ENCODE results near the gene NDUFAF7. TPM values are rescaled to one million over a fixed set of nuclear protein-coding genes. Genes with fewer than 3 reads are reported as not detected.
"Not testable (repeated sequence)": the region's sequence is repeated elsewhere in the genome, so short reads cannot be mapped to it uniquely, and the experiment has no call there.

The NDUFAF7 gene, protein sequence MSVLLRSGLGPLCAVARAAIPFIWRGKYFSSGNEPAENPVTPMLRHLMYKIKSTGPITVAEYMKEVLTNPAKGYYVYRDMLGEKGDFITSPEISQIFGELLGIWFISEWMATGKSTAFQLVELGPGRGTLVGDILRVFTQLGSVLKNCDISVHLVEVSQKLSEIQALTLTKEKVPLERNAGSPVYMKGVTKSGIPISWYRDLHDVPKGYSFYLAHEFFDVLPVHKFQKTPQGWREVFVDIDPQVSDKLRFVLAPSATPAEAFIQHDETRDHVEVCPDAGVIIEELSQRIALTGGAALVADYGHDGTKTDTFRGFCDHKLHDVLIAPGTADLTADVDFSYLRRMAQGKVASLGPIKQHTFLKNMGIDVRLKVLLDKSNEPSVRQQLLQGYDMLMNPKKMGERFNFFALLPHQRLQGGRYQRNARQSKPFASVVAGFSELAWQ
- 20.9 TPM for polyA plus RNA-seq (2012; ENCODE audit: missing spikeins)

DNA sequence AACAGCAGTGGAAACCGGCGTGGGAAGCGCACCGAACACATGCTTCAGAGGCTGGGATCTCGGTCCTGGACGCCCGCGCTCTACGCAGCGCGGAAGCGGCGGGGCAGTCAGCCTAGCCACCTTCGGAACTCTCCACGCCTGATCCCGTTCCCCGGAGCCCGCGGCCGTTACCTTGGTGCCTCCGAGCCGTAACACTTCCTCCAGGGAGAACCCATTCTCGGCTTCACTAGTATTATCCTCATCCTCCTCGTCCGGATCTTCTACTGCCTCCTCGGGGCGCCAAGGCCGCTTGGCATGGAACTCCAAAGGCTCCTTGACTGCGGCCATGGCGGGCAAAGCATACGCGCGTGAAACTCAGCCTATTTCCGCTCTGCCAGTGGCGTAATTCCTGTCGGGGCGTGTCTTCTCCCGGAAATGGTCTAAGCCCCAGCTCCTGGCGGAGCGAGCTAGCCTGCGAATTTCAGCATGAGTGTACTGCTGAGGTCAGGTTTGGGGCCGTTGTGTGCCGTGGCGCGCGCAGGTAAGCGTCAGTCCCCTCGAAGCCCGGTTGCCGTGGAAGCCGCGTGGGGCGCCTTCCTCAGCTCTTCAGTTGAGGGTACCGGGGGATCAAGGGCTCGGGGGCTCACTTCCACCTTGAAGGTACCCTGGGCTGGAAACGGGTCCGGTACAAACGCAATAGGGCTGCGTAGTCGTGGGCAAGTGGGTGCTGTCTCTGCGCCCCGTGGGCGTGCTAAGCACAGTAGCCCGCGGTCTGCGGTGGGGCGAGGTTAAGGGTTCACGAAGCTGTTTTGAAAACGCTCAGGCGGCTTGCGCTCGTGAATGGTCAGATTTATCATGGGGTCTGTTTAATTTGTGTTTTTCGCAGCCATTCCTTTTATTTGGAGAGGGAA, at the start of gene NDUFAF7, which contains the start of gene CEBPZ:
NDUFAF7 (plus strand) TSS at position 418 of the 890 bp plus-strand sequence; CDS start at position 466, 48 bp downstream.
CEBPZ (minus strand) TSS at position 356 of the 890 bp plus-strand sequence; CDS start at position 327, 29 bp downstream.
- TF ChIP-seq POLR2A (IDR thresholded peaks at IDR 0.05; ENCODE audit: low read depth, low read length) (peak; percentile 93), TAF1 (IDR thresholded peaks at IDR 0.05; ENCODE audit: borderline replicate concordance, low read depth, low read length) (peak; percentile 86; the same call in 1 of the 2 replicates), POLR2AphosphoS5 (IDR thresholded peaks at IDR 0.05; ENCODE audit: low read depth, low read length) (peak; percentile 90)
- peak; percentile 92 for FAIRE-seq
- DNase-seq (ENCODE audit: insufficient read length), result peak; percentile 86

DNA sequence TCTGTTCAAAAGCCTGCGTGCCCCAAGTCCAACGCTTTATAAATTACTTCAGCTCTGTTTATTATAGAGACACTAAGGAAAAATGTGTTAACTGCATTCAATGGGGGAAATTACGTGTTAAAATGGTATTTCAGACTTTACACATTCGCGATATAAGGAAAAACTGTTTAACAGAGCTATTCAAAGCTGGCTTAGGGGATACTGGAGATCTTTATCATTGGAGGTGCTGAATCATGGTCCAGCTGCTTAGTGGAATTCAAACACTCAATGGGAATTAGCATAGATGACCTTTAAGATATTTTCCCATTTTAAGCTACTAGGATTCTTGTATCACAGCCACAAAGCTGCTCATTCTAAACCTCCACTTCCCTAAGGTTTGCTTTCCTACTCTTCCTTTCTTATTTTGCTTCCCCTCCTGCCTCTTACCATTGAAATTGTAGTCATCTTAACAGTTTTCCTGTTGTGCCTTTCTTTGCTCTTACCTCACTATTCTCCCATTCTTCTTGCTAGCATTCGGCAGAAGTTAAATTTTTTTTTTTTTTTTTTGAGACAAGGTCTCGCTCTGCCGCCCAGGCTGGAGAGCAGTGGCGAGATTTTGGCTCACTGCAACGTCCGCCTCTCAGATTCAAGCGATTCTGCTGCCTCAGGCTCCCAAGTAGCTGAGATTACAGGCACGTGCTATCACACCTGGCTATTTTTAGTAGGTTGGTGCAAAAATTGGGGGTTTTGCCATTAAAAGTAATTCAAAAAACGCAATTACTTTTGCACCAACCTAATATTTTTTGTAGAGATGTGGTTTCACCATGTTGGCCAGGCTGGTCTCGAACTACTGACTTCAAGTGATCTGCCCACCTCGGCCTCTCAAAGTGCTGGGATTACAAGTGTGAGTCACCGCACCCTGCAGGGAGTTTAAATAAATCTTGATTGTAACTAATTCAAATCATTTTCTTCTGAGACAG, 49.5 kb upstream of the NDUFAF7 start:
- TF ChIP-seq POLR2AphosphoS5 (IDR thresholded peaks at IDR 0.05; ENCODE audit: low read depth, low read length), result no peak
- TF ChIP-seq POLR2A (IDR thresholded peaks at IDR 0.05; ENCODE audit: low read depth, low read length), result no peak
- TF ChIP-seq TAF1 (IDR thresholded peaks at IDR 0.05; ENCODE audit: borderline replicate concordance, low read depth, low read length), result no peak
- no peak for FAIRE-seq
- no peak for DNase-seq (ENCODE audit: insufficient read length)

GRCh38 chr2:37188570-37188969, 42.9 kb upstream of the NDUFAF7 start, which contains the start of gene SULT6B1:
Gene SULT6B1, minus strand, starts transcription at chr2:37188670. Its CDS starts 30 bp downstream, at chr2:37188640.
- no peak for FAIRE-seq
- DNase-seq (ENCODE audit: insufficient read length), result no peak
- TF ChIP-seq POLR2AphosphoS5 (IDR thresholded peaks at IDR 0.05; ENCODE audit: low read depth, low read length) (no peak), TAF1 (IDR thresholded peaks at IDR 0.05; ENCODE audit: borderline replicate concordance, low read depth, low read length) (no peak), POLR2A (IDR thresholded peaks at IDR 0.05; ENCODE audit: low read depth, low read length) (no peak)

- TF ChIP-seq TAF1 (IDR thresholded peaks at IDR 0.05; ENCODE audit: borderline replicate concordance, low read depth, low read length), result no peak
- TF ChIP-seq POLR2AphosphoS5 (IDR thresholded peaks at IDR 0.05; ENCODE audit: low read depth, low read length), result no peak
- no peak for TF ChIP-seq POLR2A (IDR thresholded peaks at IDR 0.05; ENCODE audit: low read depth, low read length)
- DNase-seq (ENCODE audit: insufficient read length), result no peak
- FAIRE-seq, result no peak
Measured at GRCh38 chr2:37189452-37190153, 41.9 kb upstream of the NDUFAF7 start.

DNA sequence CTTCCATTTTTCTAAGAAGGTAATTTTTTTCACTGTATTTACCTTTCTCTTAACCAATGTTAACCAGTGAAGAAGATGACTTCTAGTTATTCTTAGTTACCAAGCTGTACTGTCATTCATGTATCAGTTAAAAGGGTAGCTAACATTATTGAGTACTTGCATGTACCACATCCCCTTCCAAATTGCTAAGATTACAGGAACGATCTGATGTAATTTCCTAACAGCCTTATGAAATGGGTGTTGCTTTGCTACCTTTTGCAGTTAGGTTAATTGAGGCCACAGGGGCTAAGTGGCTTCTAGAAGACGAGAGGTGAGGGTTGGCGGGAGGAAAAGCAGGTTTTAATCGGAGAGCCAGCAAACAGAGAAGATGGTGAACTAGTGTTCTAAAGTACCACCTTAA, 41.2 kb upstream of the NDUFAF7 start:
- TF ChIP-seq POLR2A (IDR thresholded peaks at IDR 0.05; ENCODE audit: low read depth, low read length), result no peak
- TF ChIP-seq POLR2AphosphoS5 (IDR thresholded peaks at IDR 0.05; ENCODE audit: low read depth, low read length), result no peak
- TF ChIP-seq TAF1 (IDR thresholded peaks at IDR 0.05; ENCODE audit: borderline replicate concordance, low read depth, low read length), result no peak
- FAIRE-seq, result no peak
- no peak for DNase-seq (ENCODE audit: insufficient read length)

DNA sequence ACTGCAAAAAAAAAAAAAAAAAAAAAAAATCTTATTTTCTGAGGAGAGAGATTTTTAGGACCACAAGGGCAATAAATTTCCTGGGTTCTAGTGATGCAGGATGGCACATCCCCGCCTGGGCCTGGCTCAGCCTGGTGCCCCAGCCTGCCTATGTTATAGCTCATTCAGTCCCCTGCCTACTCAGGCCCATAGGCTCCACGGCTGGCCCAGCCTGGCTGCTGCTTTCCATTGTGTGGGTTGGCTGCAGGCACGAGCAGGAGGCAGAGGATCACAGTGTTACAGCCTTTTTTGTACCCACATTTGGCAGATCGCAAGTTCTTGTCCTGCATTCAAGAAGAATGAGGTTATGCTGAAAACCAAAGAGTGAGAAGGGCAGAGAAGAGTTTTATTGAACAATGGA, 40.2 kb upstream of the NDUFAF7 start:
- TF ChIP-seq POLR2AphosphoS5 (IDR thresholded peaks at IDR 0.05; ENCODE audit: low read depth, low read length) (no peak), TAF1 (IDR thresholded peaks at IDR 0.05; ENCODE audit: borderline replicate concordance, low read depth, low read length) (no peak)
- FAIRE-seq (no peak), DNase-seq (ENCODE audit: insufficient read length) (no peak)

- FAIRE-seq, result no peak
- TF ChIP-seq POLR2A (IDR thresholded peaks at IDR 0.05; ENCODE audit: low read depth, low read length), result no peak
- DNase-seq (ENCODE audit: insufficient read length), result no peak
Measured at GRCh38 chr2:37191747-37192146, 39.7 kb upstream of the NDUFAF7 start.

DNA sequence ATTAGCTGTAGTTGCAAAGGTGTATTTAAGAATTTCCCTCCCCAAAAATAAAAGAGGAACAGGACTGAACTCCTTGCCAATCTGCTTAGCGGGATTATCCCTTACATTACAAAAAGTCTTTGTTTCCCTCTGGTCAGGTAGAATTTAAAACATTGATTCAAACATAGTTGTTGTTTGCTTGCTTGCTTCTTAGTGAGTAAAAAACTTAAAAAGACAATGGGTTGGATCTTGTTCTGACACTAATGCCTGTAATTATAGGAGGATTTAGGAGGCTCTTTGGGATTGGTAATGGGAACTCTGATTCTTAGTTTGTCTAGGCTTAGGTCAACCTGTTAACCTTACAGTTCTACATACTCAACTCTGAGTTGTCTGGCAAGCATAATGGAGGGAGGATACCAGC, 38.9 kb upstream of the NDUFAF7 start:
- no peak for DNase-seq (ENCODE audit: insufficient read length)
- TF ChIP-seq TAF1 (IDR thresholded peaks at IDR 0.05; ENCODE audit: borderline replicate concordance, low read depth, low read length) (no peak), POLR2A (IDR thresholded peaks at IDR 0.05; ENCODE audit: low read depth, low read length) (no peak), POLR2AphosphoS5 (IDR thresholded peaks at IDR 0.05; ENCODE audit: low read depth, low read length) (no peak)
- FAIRE-seq, result no peak

DNA sequence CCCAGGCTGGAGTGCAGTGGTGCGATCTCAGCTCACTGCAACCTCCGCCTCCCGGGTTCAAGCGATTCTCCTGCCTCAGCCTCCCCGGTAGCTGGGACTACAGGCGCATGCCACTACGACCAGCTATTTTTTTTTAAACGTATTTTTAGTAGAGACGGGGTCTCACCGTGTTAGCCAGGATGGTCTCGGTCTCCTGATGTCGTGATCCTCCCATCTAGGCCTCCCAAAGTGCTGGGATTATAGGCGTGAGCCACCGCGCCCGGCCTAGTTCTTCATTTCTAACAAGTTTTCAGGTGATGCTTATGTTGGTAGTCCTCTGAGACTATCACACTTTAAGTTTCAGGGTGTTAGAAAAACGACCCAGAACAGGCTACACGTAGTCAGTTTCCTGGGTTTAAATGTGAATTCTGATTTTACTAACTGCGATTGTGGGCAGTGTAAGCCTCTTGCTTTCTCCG, 35.6 kb upstream of the NDUFAF7 start:
- not testable (repeated sequence) for FAIRE-seq

More for the DNA sequence above, 35.6 kb upstream of the NDUFAF7 start:
- not testable (repeated sequence) for DNase-seq (ENCODE audit: insufficient read length)

Measured in GM12892 (cell line).